GM13977 (cell line): ENCODE measurements around the gene CD37.
A peak's percentile ranks its signal among the peaks of the same experiment; 100 is the strongest.
"Not testable (repeated sequence)": the region's sequence is repeated elsewhere in the genome, so short reads cannot be mapped to it uniquely, and the experiment has no call there.

Source experiments
- DNase-seq: peaks from one replicate; pipeline ENCODE4 v3.0.0; 2012; ENCODE audit warnings: low spot score
- in situ Hi-C: fragments of 300-500 bp; cut with MboI; formaldehyde crosslinking; loops from one replicate; pipeline ENCODE4 v1.12.0; 2022; ENCODE audit warnings: low sequenced_read_pairs, low pct_unique_long_range_greater_than_20kb, mixed read lengths, inconsistent platforms; ENCODE audit not compliant: unreplicated experiment
- TF ChIP-seq, protein P1 (sequence below): IDR thresholded peaks from 2 replicates; pipeline ENCODE4 v1.5.1; 2012; ENCODE audit warnings: mild to moderate bottlenecking, control low read depth; ENCODE audit not compliant: insufficient read depth; ENCODE audit errors: extremely low read depth, missing control alignments

Gene CD37, protein sequence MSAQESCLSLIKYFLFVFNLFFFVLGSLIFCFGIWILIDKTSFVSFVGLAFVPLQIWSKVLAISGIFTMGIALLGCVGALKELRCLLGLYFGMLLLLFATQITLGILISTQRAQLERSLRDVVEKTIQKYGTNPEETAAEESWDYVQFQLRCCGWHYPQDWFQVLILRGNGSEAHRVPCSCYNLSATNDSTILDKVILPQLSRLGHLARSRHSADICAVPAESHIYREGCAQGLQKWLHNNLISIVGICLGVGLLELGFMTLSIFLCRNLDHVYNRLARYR

DNA sequence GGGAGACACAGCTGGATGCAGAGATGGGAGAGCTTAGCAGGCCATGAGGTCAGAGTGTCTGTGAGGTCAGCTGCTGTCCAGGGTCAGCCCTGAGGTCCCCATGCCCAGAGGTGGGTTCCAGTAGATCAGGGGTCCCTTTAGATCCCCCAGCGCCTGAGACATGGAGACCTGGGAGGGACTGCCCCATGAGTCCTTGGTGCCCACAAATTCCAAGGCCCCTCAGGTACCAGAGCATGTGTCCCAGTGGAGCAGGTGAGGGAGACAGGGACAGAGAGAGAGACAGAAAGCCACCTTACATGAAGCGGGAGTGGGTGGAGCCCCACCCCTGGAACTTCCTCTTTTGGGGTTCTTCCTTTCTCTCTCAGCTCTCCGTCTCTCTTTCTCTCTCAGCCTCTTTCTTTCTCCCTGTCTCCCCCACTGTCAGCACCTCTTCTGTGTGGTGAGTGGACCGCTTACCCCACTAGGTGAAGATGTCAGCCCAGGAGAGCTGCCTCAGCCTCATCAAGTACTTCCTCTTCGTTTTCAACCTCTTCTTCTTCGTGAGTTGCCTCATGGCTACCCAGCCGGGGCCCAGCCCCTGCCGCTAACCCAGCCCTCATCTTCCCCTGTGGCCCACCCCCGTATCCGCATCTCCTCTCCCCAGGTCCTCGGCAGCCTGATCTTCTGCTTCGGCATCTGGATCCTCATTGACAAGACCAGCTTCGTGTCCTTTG is at the start of gene CD37:
Gene CD37 (plus strand): TSS at position 336 of the 713 bp plus-strand sequence. CDS start 135 bp downstream, at position 471.
- TF ChIP-seq, protein P1, sequence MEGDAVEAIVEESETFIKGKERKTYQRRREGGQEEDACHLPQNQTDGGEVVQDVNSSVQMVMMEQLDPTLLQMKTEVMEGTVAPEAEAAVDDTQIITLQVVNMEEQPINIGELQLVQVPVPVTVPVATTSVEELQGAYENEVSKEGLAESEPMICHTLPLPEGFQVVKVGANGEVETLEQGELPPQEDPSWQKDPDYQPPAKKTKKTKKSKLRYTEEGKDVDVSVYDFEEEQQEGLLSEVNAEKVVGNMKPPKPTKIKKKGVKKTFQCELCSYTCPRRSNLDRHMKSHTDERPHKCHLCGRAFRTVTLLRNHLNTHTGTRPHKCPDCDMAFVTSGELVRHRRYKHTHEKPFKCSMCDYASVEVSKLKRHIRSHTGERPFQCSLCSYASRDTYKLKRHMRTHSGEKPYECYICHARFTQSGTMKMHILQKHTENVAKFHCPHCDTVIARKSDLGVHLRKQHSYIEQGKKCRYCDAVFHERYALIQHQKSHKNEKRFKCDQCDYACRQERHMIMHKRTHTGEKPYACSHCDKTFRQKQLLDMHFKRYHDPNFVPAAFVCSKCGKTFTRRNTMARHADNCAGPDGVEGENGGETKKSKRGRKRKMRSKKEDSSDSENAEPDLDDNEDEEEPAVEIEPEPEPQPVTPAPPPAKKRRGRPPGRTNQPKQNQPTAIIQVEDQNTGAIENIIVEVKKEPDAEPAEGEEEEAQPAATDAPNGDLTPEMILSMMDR, result no peak
- in situ Hi-C loops, result no loop called here
- peak; percentile 76 for DNase-seq

DNA sequence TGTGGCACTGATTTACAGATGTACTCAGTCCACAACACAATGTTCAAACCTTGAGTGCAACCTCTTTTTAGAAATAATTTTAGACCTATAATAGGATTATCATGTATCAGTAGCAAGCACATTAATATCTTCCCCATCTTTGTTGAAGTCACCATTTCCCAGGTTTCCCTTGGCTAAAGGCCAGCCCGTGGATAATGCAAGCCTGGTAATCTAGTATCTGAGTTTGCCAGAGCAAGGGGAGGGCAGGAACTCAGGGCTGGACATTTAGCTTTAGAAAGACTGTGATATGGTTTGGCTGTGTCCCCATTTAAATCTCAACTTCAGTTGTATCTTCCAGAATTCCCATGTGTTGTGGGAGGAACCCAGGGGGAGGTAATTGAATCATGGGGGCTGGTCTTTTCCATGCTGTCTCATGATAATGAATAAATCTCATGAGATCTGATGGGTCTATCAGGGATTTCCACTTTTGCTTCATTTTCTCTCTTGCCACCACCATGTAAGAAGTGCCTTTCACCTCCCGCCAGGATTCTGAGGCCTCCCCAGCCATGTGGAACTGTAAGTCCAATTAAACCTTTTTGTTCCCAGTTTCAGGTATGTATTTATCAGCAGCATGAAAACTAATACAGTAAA is 48.0 kb upstream of the CD37 start:
- DNase-seq, result no peak
- in situ Hi-C loops, result no loop called here
- TF ChIP-seq, protein P1, result no peak

DNA sequence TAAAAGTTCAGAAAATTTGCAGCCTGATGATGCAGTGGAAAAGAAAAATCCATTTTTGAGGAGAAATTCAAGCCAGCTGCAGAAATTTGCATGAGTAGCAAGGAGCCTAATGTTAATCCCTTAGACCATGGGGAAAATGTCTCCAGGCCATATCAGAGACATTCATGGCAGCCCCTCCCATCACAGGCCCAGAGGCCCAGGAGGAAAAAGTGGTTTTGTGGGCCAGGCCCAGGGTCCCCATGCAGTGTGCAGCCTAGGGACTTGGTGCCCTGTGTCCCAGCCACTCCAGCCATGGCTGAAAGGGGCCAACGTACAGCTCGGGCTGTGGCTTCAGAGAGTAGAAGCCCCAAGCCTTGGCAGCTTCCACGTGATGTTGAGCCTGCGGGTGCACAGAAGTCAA is 47.0 kb upstream of the CD37 start:
- in situ Hi-C loops, DNase-seq: not testable (repeated sequence)

DNA sequence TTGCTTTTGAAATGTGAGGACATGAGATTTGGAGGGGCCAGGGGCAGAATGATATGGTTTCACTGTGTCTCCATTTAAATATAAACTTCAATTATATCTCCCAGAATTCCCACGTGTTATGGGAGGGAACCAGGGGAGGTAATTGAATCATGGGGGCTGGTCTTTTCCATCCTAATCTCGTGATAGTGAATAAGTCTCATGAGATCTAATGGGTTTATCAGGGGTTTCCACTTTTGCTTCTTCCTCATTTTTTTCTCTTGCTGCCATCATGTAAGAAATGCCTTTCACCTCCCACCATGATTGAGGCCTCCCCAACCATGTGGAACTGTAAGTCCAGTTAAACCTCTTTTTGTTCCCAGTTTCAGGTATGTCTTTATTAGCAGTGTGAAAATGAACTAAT is 45.9 kb upstream of the CD37 start:
- in situ Hi-C loops, result not testable (repeated sequence)

DNA sequence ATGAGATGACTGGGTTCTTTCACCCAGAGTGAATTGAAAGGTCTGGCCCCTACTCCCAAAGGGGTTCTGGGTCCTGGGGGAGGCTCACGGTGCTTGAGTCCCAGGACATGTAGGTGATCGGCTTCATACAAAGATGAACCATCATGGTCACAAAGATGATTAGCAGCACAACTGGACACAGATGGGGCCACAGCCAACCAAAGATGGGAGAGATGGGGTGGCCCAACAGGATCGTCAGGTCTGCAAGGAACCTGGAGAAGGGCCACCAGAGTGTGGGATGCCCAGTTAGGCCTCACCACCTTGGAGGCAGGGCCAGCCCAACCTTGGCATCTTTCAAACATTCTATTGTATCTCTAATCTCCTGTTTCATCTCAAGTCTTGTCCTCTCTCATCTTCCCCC is 44.7 kb upstream of the CD37 start:
- TF ChIP-seq, protein P1, result no peak
- in situ Hi-C loops, result no loop called here
- DNase-seq, result no peak

More for the DNA sequence above, 45.9 kb upstream of the CD37 start:
- DNase-seq, result not testable (repeated sequence)

DNA sequence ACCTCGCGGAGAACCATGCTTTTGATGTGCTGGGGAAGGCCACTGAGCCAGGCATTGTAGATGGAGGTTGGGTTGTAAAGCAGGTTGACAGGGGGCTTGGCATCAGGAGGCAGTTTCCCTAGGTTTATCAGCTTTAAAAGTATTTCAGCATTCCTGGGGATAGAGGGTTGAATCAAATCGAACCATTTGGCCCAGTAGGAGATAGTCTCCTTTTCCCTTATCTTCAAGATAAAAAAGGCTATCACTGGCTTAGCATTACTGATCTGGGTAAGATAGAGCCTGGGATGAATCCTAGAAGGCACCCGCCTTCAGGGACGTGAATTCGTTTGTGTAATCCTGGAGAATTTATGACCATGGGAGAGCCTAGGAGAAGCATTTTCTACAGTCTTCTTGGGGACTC is 40.8 kb upstream of the CD37 start:
- DNase-seq, result no peak
- in situ Hi-C loops, result no loop called here
- TF ChIP-seq, protein P1, result no peak

DNA sequence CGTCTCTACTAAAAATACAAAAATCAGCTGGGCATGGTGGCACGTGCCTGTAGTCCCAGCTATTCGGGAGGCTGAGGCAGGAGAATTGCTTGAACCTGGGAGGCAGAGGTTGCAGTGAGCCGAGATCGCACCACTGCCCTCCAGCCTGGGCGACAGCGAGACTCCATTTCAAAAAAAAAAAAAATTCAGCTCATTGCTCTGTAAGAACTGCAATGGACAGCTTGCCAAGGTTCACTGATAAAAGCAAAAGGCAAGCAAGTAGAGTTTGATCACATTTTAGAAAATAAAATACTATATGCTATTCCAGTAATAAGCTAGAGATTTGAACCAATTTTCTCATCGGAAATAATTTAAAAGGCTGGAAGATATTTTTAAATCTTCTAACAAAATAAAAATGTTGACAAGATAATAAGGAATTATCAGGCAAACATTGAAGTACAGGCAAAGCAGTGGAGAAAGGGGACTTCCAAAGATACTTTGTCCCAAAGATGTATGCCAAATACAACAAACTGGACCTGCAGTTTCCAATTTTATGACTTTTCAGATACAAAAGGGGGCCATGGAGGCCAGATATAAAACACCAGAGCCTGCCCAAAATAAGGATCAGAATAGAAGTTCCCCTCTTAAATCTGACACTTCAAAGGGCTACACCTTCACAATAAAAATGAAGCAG is 39.9 kb upstream of the CD37 start:
- TF ChIP-seq, protein P1, result no peak
- in situ Hi-C loops, result no loop called here
- no peak for DNase-seq
